Suppressor macrophage treated with lipopolysaccharide for 4 hours (primary cell): Measurements from ENCODE around the gene SLC38A6.

Experiments
- DNase-seq: peaks from one replicate; pipeline ENCODE4 v3.0.0-alpha.2; 2020

SLC38A6 gene

DNA sequence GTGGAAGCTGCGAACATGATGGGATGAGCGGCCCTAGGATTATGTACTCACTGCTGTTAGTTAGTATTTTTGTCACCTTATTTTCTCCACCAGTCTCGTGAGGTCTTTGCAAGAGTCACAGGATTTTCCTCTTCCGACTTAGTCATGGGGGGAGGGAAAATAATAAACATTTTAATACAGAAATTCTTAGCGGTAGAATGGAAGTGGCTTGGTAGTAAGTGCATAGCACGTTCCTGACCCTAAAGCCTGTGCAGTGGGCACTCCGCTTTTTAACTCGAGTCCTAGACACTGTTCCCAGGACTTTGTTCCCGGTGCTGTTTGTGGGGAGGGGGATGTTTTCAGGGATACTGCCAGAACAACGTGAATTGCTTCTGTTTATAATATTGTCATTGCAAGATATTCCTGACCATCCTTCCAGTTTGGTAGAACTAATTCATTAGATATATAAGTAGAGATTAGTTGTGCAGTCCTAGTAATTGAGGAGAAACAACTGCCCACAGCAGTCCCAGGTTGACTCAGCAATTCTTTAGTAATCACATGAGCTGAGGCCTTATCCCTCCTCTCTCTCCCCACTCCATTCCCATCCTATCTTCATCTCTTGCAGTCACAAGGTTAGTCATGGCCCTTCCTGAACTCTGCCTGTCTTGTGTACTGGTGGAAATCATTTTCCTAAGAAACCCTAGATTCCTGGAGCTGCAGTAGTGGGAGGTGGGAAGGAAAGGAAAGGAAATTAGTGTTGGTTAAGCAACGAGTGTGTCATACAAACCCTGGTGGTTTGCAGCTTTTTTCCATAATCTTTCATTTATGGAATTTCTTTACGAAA lies 799 bp downstream of the SLC38A6 start:
- peak; percentile 64 for DNase-seq

GRCh38 chr14:60984196-60984595 lies 3.2 kb downstream of the SLC38A6 start:
- DNase-seq: peak; percentile 56

DNA sequence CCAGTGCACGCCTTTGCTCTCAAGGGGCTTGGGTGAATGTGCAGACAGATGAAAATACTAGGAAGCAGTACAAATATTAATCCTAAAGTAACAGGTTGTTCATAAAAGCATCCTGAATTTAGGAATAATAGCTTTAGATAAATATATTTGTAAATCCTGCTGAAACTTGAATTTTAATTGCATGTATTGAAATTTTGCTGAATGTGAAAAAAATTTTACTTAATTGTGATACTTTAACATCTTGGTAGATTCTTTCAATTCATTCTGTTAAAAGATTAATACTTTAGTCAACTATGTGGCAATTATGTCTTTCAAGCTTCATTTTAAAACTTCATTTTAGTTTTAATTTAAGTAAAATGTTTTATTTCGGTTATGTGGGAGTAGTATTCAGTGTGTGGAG lies 5.5 kb downstream of the SLC38A6 start:
- no peak for DNase-seq

DNA sequence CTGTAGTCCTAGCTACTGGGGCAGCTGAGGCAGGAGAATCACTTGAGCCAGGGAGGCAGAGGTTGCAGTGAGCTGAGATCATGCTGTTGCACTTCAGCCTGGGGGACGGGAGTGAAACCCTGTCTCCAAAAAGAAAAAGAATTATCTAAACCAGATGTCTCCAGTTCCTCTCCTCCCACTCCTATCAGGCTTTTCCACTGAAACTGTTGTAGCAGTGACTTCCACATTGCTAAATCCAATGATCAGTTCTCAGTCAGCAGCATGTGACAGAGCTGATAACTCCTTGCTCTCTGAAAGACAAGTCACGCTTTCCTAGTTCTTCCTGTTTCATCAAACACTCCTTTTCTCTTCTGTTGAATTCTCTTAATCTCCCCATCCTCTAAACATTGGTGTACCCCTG lies 8.6 kb downstream of the SLC38A6 start:
- DNase-seq: peak; percentile 87

DNA sequence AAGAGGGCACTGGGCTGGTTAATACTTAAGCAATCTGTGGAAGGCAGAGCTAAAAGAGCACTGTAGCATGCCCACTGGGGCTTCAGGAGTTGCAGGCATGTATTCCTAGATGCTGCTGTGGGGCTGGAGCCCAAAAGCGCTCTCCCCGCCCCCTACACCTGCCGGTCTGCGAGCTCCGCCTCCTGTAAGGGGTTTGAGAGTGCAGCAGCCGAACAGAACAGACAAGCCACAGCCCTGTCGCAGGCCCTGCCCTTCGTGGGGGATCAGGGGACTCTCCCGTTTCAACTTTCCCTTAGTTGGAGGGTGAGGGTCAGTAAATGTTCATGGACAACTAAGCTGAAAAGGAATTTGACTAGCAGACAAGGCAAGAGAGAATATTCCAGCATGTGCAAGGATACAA lies 17.6 kb downstream of the SLC38A6 start:
- no peak for DNase-seq

DNA sequence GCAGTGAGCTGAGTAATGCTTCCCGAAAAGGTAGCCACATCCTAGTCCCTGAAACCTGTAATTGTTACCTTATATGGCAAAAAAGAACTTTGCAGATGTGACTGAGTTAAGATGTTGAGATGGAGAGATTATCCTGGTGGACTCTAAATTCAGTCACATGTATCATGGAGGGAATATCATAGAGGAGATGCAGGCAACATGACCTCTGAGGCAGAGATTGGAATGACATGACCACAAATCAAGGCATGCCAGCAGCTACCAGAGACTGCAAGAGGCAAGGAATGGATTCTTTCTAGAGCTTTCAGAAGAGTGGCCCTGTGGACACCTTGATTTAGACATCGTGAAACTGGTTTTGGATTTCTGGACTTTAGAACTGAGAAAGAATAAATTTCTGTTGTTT lies 18.5 kb downstream of the SLC38A6 start:
- no peak for DNase-seq

- peak; percentile 36 for DNase-seq
Observed at GRCh38 chr14:61003571-61003970, 22.5 kb downstream of the SLC38A6 start.

GRCh38 chr14:61019537-61019936 lies 38.5 kb downstream of the SLC38A6 start:
- DNase-seq: no peak

GRCh38 chr14:61025251-61026223 lies 44.5 kb downstream of the SLC38A6 start:
- peak; percentile 82 for DNase-seq

DNA sequence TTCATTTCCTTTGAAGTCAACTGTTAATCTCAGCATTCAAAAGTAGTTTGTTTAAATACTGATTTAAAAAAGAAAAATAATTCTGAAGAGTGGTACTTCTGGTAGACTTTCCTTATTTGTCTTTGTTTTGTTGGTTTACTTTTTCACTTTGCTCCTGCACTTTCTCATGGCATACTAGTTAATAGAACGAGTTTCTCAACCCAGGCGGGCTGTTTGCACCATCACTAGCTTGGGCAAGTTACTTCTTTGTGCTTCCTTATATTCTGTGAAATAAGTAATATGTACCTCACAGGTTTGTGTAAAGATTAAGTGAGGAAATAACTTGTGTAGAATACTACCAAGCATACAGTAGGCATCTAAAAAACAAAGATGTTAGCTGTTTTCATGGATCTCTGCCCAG lies 45.5 kb downstream of the SLC38A6 start:
- no peak for DNase-seq

DNA sequence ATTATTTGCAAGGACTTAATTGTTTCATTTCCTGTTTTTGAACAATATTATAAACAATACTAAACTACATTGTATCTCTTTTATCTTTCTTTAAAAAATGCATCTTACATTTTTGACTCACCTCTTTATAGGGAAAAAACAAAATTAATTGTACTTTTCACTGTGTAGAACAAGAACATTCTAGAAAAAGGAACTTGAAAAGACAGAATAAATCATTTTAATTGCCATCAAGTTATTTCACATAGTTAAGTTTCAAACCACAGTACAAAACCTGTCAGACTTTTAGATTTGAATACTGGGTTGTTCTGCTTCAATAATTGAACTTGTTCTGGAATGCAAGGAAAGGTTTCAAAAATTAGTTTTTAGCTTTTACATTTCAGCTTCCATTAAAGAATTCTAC lies 50.0 kb downstream of the SLC38A6 start:
- DNase-seq: no peak

DNA sequence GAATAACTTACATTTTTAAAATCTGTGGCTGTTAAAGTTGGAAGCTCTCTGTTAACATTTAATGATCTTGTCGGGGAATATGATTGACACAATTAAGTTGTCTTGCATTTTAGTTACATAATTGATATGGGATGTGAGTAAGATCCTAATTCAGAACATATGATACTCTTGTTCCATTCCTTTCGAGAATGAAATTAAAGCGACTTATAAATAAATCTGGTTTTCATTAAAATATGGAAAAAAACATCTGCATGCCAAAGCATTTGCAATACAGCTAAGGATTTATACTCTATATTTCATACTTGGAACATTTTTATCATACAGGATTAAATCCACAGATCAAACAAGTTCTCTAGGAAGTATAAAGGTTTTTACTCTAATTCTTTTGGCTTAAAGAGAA lies 52.0 kb downstream of the SLC38A6 start:
- no peak for DNase-seq

DNA sequence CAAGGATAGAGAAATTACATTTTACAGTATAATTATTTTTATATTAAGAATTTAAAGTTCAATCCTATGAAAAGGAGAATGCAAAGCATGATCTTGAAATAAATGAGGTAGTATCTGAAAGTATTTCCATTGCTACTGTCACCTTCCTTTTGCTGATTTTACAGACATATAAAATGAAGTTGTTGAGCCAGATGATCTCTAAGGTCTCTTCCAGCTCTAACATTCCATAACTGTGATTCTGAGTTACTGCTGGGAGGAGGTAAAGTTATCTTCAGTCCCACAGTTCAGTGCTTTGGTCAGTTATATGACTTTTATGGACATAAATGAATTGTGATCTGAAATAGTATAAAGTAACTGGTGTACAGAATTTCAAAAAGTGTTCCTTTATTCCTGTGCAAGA lies 52.8 kb downstream of the SLC38A6 start:
- DNase-seq: no peak

DNA sequence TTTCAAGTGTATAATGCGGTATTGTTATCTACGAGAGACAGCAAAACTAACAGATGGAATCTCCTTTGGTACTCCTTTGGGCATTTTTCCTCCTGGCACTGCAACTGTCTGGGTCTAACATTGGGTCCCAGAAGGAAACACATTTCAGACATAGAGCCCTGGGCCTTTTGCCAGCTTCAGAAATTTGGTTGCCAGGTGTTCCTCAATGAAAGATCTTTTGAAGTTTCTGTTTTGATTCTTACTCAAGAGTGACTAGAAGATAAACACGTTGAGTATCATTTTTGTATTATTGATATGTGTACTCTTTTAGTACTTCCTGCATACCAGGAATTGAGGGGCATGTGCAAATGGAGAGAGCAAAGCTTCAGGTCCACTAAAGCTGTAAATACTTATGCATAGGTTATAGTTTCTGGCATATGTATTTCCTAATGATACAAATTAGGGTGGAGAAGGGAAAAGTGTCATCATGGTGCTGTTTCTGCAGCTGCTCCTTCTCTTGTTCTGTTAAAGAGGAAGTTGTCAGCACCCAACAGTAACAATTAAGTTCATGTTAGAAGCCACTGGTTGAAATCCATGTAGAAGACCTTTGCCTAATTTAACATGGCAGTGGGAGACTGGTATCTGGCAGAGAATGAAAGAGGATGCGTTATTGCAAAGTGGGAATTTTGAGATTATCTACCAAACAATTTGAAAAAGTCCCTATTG lies 53.5 kb downstream of the SLC38A6 start:
- DNase-seq: peak; percentile 40

DNA sequence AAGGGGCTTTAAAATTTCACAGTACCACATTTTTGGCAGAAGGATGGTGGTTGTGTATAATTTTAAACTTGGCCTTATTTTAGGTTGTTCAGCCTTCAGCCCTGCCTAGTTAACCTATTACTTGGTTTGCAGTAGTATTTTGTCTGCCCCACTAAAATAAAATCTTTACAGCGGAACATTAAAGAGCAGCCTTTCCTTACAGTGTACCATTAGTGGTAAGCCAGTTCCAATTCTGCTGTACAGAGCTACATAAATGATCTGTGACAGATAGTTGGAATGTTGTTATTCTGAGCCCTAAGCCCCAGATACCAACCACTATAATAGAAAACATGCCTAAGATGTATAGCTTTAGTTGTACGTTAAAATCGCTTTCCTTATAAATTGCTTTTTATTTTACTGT lies 56.2 kb downstream of the SLC38A6 start:
- DNase-seq: no peak

DNA sequence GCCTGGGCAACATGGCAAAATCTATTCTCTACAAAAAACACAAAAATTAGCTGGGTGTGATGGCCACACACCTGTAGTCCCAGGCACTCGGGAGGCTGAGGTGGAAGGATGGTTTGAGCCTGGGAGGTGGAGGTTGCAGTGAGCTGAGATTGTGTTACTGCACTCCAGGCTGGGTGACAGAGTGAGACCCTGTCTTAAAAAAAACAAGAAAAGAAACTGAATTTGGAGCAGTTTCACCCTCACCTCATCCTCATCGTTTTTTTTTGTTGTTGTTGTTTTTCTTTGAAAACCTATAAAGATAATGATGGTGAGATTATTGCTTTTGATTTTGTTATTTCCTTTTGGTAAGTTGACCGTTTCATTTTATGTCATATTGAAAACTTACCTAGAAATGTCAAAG lies 60.7 kb downstream of the SLC38A6 start:
- no peak for DNase-seq

DNA sequence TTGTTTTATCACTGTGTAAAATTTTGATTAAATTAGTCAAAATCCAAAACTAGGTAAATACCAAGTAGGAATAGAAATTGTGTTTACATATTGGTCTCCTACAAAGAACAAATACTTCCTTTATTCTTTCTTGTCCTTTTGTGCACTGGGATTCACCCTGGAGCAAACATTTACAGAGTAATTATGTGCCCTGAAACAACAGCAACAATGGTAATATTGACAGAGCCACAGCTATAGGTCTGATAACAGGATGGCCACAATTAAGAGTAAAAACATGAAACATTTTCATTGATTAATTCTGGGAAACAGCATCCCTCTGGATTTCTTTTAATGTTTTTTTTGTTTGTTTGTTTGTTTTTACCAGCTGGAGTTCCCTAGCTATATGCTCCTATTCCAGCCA lies 61.2 kb downstream of the SLC38A6 start:
- no peak for DNase-seq

DNA sequence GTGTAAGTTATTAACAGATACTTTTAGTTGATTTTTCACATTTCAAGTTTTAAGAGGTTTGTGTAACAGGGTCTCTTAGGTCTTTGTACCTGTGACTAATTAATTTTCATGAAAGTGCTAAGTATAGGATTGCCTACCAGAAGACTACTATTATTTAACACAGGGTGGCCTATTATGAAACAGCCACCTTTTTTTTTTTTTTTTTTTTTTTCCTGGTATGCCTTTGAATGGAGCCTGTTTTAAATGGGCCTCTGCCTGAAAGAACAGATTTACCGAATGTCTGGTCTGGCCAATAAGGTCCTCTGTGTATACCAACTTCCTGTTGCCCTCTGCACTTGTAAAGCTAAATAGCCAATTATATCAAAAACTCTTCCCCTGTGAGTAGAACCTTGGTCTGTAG lies 62.5 kb downstream of the SLC38A6 start:
- DNase-seq: no peak

DNA sequence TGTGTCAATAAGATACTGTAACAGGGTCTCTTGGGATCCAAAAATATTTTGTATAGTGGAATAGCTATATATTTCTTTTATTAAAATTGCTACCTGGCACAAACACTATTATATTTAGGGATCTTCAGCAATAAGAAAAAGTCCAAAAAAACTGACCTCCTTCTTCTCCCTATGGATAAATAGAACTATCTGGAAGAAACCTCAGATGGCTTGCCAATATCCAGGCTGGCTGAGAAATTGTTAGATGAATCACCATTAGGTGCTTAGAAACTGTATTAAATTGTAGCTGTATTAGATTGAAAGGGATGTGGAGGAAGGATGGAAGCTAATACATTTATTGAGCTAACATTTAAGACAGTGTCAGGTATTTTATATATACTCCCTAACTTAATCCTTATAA lies 66.0 kb downstream of the SLC38A6 start:
- DNase-seq: no peak

DNA sequence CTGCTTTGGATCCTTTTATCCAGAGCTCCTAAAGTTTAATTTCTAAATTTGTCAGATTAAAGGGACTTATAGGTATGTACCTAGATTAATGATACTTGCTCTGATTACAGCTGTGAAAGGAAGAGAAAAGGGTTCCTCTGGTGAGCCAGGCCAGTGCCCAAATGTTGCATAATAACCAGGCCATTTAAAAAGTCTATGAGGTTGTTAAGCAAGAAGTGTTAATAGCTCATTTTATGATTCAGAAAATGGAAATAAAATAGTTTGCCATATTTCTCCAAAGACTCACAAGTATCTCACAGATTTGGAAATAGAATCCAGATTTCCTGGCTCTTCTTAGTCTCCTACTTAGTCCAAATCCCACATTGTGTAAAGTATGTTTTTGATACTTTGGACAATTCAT lies 67.6 kb downstream of the SLC38A6 start:
- no peak for DNase-seq

GRCh38 chr14:61050417-61050816 lies 69.4 kb downstream of the SLC38A6 start:
- DNase-seq: no peak

- DNase-seq: peak; percentile 52
Observed at GRCh38 chr14:61051051-61051450, 70.0 kb downstream of the SLC38A6 start.

DNA sequence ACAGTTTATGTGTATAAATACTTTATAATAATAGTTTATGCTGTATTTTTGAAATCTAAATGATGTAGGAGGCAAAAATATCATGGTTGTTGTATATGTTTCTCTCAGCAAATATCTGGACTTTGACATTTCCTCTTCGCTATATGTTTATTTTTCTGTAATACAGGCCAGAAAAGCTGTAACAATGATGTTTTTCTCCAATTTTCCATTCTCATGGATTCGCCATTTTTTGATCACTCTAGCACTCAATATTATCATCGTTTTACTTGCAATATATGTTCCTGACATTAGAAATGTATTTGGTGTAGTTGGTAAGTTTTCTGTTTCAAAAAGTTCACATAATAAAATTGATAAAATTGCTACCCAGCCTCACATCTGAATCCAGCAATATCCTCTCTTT lies 70.6 kb downstream of the SLC38A6 start:
- no peak for DNase-seq
